ENCODE results near the gene DAAM2. TPM values are rescaled to one million over a fixed set of nuclear protein-coding genes. Genes with fewer than 3 reads are reported as not detected.

Gene DAAM2
- total and polyA plus RNA-seq, 8 donors = 9.3 to 78.8 (median 19.3) TPM

- 39 to 86% (median 46%) methylated on average over 1 of the region's 1 CpG for WGBS, 5 donors
- H3K27ac ChIP-seq = no peak overlapping the region
- no peaks in the 10 kb centered on the region for H3K4me1 ChIP-seq
- H3K4me3 ChIP-seq = no peak overlapping the region
- DNase-seq = peak in 1 of 2 donors; percentile 58
- H3K36me3 ChIP-seq = no peaks in the 10 kb centered on the region
- H3K27me3 ChIP-seq = peaks cover 0 to 4% (median 0%) of the 10 kb centered on the region in 3 donors
- no peak for TF ChIP-seq POLR2AphosphoS5 (IDR thresholded peaks at IDR 0.05)
- TF ChIP-seq POLR2A (IDR thresholded peaks at IDR 0.05) = no peak
- no peak for TF ChIP-seq EP300 (IDR thresholded peaks at IDR 0.05)
- TF ChIP-seq CTCF (IDR thresholded peaks at IDR 0.05) = no peak
- H3K9me3 ChIP-seq = no peaks in the 10 kb centered on the region
- intact Hi-C loops (cut with DNase I; ENCODE audit: low total_unique reads) = no loop called here
Observed at GRCh38 chr6:39945626-39946025, 153.4 kb downstream of the DAAM2 start.

- intact Hi-C loops (cut with DNase I; ENCODE audit: low total_unique reads) = no loop called here
- WGBS, 5 donors = 47 to 73% (median 59%) methylated on average over 5 of the region's 5 CpGs
- Histone ChIP-seq H3K27ac (no peak overlapping the region), H3K4me3 (no peak overlapping the region), H3K27me3 (peaks cover 0 to 4% (median 0%) of the 10 kb centered on the region in 3 donors), H3K9me3 (no peaks in the 10 kb centered on the region), H3K4me1 (no peaks in the 10 kb centered on the region), H3K36me3 (no peaks in the 10 kb centered on the region)
- DNase-seq = no peak
- TF ChIP-seq POLR2AphosphoS5 (IDR thresholded peaks at IDR 0.05) (no peak), EP300 (IDR thresholded peaks at IDR 0.05) (no peak), POLR2A (IDR thresholded peaks at IDR 0.05) (no peak), CTCF (IDR thresholded peaks at IDR 0.05) (no peak)
Observed at GRCh38 chr6:39947611-39948068, 155.5 kb downstream of the DAAM2 start.

- Histone ChIP-seq H3K36me3 (no peaks in the 10 kb centered on the region), H3K4me1 (no peaks in the 10 kb centered on the region), H3K4me3 (no peak overlapping the region), H3K27ac (no peak overlapping the region), H3K27me3 (peaks cover 0 to 4% (median 0%) of the 10 kb centered on the region in 3 donors), H3K9me3 (no peaks in the 10 kb centered on the region)
- no peak for TF ChIP-seq EP300 (IDR thresholded peaks at IDR 0.05)
- DNase-seq = no peak
- intact Hi-C loops (cut with DNase I; ENCODE audit: low total_unique reads) = no loop called here
- 62 to 82% (median 63%) methylated on average over 5 of the region's 5 CpGs for WGBS, 5 donors
Observed at GRCh38 chr6:39948199-39948791, 156.1 kb downstream of the DAAM2 start.

GRCh38 chr6:39950125-39950720 is 158.0 kb downstream of the DAAM2 start:
- no peaks in the 10 kb centered on the region for H3K4me1 ChIP-seq
- no peak for DNase-seq
- peaks cover 0 to 4% (median 0%) of the 10 kb centered on the region in 3 donors for H3K27me3 ChIP-seq
- no peak for TF ChIP-seq POLR2AphosphoS5 (IDR thresholded peaks at IDR 0.05)
- H3K9me3 ChIP-seq = no peaks in the 10 kb centered on the region
- no peak overlapping the region for H3K4me3 ChIP-seq
- intact Hi-C loops (cut with DNase I; ENCODE audit: low total_unique reads) = no loop called here
- H3K36me3 ChIP-seq = no peaks in the 10 kb centered on the region
- H3K27ac ChIP-seq = no peak overlapping the region

- no peaks in the 10 kb centered on the region for H3K36me3 ChIP-seq
- H3K9me3 ChIP-seq = no peaks in the 10 kb centered on the region
- H3K27ac ChIP-seq = no peak overlapping the region
- 75 to 82% (median 81%) methylated on average over 5 of the region's 5 CpGs for WGBS, 5 donors
- no peak overlapping the region for H3K4me3 ChIP-seq
- no peaks in the 10 kb centered on the region for H3K4me1 ChIP-seq
- intact Hi-C loops (cut with DNase I; ENCODE audit: low total_unique reads) = no loop called here
- TF ChIP-seq EP300 (IDR thresholded peaks at IDR 0.05) (no peak), POLR2A (IDR thresholded peaks at IDR 0.05) (no peak), POLR2AphosphoS5 (IDR thresholded peaks at IDR 0.05) (no peak), CTCF (IDR thresholded peaks at IDR 0.05) (no peak)
- peaks cover 0 to 4% (median 0%) of the 10 kb centered on the region in 3 donors for H3K27me3 ChIP-seq
- no peak for DNase-seq
Observed at GRCh38 chr6:39951191-39951590, 159.0 kb downstream of the DAAM2 start.

Measured in stomach (tissue), 9 donors.